Neural crest cell (in vitro differentiated cells): ENCODE data around the gene DNAJC18. TPM values are rescaled to one million over a fixed set of nuclear protein-coding genes. Genes with fewer than 3 reads are reported as not detected.

Experiments
- DNase-seq: peaks from one replicate; pipeline ENCODE4 v3.0.0; 2021; ENCODE audit warnings: low read depth, mixed read lengths, low spot score
- H3K27ac Mint-ChIP-seq: one replicate; pipeline ENCODE4 v1.8.0; 2021; ENCODE audit warnings: mild to moderate bottlenecking, mixed read lengths; ENCODE audit not compliant: unreplicated experiment
- H3K27me3 Mint-ChIP-seq: 2 replicates; pipeline ENCODE4 v1.8.0; 2021; ENCODE audit warnings: low read depth, mild to moderate bottlenecking, mixed read lengths
- H3K36me3 Mint-ChIP-seq: 2 replicates; pipeline ENCODE4 v1.8.0; 2021; ENCODE audit warnings: low read depth, mild to moderate bottlenecking, mixed read lengths
- H3K4me1 Mint-ChIP-seq: 2 replicates; pipeline ENCODE4 v1.8.0; 2021; ENCODE audit warnings: mixed read lengths
- H3K4me3 Mint-ChIP-seq: one replicate; pipeline ENCODE4 v1.8.0; 2021; ENCODE audit warnings: mild to moderate bottlenecking, mixed read lengths
- H3K9me3 Mint-ChIP-seq: 2 replicates; pipeline ENCODE4 v1.8.0; 2021; ENCODE audit warnings: mixed read lengths
- total RNA-seq: library from RNA; stranded (reverse); gene quantifications from 2 replicates; pipeline ENCODE4 v1.2.1, GENCODE V29; 2021
- TF ChIP-seq, protein P1 (sequence below): fragments of 200-600 bp; sonication (generic); conservative IDR thresholded peaks from 2 replicates; pipeline ENCODE4 v1.5.0; 2021; ENCODE audit warnings: antibody characterized with exemption, mild to moderate bottlenecking

Gene DNAJC18
- total RNA-seq, 1 donor from 2014 or later: 27.9 TPM

DNA sequence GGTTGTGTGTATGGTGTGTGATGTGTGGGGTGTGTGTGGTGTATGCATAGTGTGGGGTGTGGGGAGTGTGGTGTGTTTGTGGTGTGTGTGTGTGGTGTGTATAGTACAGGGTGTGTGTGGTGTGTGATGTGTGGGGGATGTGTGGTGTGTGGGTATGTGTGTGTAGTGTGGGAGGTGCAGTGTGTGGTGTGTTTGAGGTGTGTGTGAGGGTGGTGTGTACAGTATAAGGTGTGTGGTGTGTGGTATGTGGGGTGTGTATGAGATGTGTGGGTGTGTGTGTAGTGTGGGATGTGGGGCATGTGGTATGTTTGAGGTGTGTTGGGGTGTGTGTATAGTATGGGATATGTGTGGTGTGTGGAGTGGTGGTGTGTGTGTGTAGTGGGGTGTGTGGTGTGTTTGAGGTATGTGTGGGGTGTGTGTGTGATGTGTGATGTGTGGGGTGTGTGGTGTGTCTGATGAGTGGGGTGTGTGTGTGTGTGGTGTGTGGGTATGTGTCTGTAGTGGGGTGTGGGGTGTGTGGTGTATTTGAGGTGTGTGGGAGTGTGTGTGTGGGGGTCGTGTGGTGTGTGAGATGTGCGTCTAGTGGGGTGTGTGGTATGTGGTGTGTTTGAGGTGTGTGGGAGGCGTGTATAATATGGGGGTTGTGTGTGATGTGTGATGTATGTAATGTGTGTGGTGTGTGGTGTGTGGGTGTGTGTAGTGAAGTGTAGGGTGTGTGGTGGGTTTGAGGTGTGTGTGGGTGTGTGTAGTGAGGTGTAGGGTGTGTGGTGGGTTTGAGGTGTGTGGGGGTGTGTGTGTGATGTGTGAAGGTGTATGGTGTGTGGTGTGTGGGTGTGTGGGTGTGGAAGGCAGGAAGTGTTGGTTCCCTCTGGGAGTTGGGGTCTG lies 14.6 kb upstream of the DNAJC18 start:
- Mint-ChIP-seq H3K4me3 (no peak overlapping the region), H3K4me1 (no peaks in the 10 kb centered on the region), H3K27ac (no peak overlapping the region), H3K27me3 (peaks cover 2% of the 10 kb centered on the region), H3K36me3 (no peaks in the 10 kb centered on the region), H3K9me3 (no peaks in the 10 kb centered on the region)
- TF ChIP-seq, protein P1, sequence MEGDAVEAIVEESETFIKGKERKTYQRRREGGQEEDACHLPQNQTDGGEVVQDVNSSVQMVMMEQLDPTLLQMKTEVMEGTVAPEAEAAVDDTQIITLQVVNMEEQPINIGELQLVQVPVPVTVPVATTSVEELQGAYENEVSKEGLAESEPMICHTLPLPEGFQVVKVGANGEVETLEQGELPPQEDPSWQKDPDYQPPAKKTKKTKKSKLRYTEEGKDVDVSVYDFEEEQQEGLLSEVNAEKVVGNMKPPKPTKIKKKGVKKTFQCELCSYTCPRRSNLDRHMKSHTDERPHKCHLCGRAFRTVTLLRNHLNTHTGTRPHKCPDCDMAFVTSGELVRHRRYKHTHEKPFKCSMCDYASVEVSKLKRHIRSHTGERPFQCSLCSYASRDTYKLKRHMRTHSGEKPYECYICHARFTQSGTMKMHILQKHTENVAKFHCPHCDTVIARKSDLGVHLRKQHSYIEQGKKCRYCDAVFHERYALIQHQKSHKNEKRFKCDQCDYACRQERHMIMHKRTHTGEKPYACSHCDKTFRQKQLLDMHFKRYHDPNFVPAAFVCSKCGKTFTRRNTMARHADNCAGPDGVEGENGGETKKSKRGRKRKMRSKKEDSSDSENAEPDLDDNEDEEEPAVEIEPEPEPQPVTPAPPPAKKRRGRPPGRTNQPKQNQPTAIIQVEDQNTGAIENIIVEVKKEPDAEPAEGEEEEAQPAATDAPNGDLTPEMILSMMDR: no peak
- no peak for DNase-seq

DNA sequence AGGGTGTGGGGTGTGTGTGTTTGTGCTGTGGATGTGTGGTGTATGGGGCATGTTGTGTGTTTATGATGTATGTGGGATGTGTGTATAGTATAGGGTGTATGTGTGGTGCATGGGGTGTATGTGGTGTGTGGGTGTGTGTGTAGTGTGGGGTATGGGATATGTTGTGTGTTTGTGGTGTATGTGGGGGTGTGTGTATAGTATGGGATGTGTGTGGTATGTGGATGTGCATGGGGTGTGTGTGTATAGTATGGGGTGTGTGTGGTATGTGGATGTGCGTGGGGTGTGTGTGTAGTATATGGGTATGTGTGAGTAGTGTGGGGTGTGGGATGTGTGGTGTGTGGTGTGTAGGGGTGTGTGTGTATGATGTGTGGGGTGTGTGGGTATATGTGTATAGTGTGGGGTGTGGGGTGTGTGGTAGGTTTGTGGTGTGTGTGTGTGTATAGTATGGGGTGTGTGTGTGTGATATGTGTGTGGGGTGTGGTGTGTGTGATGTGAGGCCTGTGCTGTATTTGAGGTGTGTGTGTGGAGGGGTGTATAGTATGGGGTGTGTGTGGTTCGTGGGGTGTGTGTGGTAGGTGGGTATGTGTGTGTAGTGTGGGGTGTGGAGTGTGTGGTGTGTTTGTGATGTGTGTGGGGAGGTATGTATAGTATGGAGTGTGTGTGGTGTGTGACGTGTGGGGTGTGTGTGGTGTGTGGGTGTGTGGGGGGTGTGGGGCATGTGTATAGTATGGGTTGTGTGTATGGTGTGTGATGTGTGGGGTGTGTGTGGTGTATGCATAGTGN lies 12.7 kb upstream of the DNAJC18 start:
- Mint-ChIP-seq H3K27me3 (peaks cover 12% of the 10 kb centered on the region), H3K4me1 (no peaks in the 10 kb centered on the region), H3K4me3 (no peak overlapping the region), H3K27ac (no peak overlapping the region), H3K9me3 (no peaks in the 10 kb centered on the region), H3K36me3 (no peaks in the 10 kb centered on the region)
- no peak for DNase-seq
- TF ChIP-seq, protein P1: no peak

DNA sequence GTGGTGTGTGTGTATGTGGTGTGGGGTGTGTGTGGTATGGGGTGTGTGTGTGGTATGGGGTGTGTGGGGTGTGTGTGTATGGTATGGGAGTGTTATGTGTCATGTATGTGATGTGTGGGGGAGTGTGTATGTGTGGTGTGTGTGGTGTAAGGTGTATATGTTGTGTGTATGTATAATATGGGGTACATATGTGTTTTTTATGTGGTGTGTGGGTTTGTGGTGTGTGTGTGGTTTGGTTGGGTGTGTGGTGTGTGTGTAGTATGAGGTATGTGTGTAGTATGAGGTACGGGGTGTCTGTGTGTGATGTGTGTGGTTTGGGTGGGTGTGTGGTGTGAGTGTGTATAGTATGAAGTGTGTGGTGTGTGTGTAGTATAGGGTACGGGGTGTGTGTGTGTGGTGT lies 11.9 kb upstream of the DNAJC18 start:
- Mint-ChIP-seq H3K4me3 (no peak overlapping the region), H3K27ac (no peak overlapping the region), H3K27me3 (peaks cover 13% of the 10 kb centered on the region), H3K4me1 (no peaks in the 10 kb centered on the region), H3K36me3 (no peaks in the 10 kb centered on the region), H3K9me3 (no peaks in the 10 kb centered on the region)
- TF ChIP-seq, protein P1: no peak
- DNase-seq: no peak

DNA sequence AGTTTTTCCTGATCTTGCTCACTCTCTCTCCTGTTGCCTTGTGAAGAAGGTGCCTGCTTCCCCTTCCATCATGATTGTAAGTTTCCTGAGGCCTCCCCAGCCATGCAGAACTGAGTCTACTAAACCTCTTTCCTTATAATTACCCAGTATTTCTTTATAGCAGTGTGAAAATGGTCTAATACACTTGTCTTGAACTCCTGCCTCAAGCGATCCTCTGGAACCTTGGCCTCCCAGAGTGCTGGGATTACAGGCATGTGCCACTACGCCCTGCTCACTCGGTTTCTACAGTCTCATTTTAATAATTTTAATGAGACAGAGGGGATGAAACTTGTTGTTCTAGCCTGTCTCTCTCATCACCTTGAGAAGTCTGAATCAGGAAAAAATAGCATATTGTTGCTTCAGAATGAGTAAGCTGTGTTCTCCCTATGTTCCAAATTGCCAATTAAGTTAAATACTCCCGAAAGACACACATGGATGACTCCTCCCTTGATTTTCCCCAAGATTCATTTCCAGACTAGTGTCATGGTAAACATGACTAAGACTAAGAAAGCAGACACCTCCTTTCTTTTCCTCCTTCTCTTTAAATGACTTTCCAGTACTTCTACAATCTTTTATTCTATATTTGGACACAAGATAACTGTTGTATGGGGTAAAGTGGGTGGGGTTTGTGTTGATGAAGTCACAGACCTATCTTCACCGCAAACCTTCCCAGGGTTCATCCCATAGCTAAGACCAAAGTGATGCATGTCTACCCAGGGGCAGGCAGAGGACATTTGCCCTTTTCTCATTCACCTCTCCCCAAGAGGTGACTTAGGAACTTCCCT lies 7.8 kb upstream of the DNAJC18 start:
- H3K9me3 Mint-ChIP-seq: no peaks in the 10 kb centered on the region
- H3K36me3 Mint-ChIP-seq: no peaks in the 10 kb centered on the region
- H3K4me1 Mint-ChIP-seq: no peaks in the 10 kb centered on the region
- no peak overlapping the region for H3K27ac Mint-ChIP-seq
- TF ChIP-seq, protein P1: no peak
- peaks cover 20% of the 10 kb centered on the region for H3K27me3 Mint-ChIP-seq
- DNase-seq: no peak
- no peak overlapping the region for H3K4me3 Mint-ChIP-seq
